Measurements from ENCODE around the gene MPST.

- no peak for TF ChIP-seq PKNOX1 (IDR thresholded peaks at IDR 0.05)
- no peak for TF ChIP-seq HDGF (IDR thresholded peaks at IDR 0.05; ENCODE audit: borderline replicate concordance)
- TF ChIP-seq SUZ12 (IDR thresholded peaks at IDR 0.05), result no peak
- TF ChIP-seq FOXA1 (IDR thresholded peaks at IDR 0.05), result no peak
- no peak for TF ChIP-seq ARNT (IDR thresholded peaks at IDR 0.05)
Observed at GRCh38 chr22:37047006-37047405, 27.5 kb downstream of the MPST start.
